ENCODE data around the gene FAM50B. TPM values are rescaled to one million over a fixed set of nuclear protein-coding genes. Genes with fewer than 3 reads are reported as not detected.

FAM50B gene
- total and polyA plus RNA-seq, 2 donors (not counting 1 experiment from before 2014, with no cell fraction given), result 4.2 to 9.8 TPM

DNA sequence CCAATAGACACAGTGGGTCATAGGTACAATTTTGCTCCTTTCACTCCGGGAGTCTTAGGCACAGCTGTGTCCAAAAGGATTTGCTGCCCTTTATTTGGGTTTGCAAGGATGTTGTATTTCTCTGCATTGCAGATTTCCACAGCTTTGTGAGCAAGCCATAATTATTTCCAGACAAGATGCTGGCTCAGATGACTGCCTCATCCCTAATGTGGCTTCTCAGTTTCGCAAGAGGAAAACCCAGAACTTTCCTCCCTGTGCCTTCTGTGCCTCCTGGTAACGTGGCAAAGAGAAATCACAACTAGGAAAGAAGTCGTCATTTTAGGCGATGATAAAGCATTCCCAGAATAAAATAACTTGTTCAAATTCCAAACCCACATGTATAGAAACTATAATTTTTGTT lies 33.7 kb downstream of the FAM50B start:
- H3K27ac Mint-ChIP-seq, result no peak overlapping the region

DNA sequence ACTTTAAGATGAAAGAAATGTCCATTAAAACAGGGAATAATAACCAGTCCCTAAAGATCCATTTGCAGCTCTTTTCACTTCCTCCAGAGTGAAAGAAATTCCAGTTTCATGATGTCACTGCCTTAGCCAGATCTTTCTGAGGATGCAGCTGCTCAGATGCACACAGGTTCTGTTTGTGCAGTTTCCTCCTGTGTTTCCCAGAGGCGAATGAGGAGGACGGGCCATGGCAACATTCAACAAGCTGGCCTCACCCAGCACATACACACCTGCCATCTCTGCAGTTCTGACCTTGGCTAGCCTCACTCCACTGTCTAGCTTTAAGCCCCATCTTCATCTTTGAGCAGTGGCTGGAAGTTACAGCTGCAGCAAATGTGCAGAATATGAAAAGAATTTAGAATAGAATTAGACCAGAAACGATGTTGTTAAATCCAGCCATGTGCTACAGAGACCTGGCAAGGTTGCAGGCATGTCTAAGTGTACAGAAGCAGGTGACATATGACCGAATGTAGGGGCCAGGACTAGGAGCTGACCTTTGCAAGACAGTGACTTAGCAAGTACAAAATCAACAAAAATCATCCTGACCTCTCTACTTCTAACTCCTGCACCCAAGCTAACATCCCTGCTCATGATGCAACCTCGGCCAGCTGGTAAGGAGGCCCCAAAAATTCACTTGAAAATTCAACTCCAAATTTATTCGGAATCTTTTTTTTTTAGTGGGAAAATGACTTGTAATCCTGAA lies 35.0 kb downstream of the FAM50B start:
- DNase-seq (no peak), ATAC-seq (ENCODE audit: low read depth) (no peak)
- no peaks in the 10 kb centered on the region for H3K36me3 ChIP-seq (replicated peaks in 1 of 2; ENCODE audit: control extremely low read depth in 1 of 2, control insufficient read depth in 1 of 2, extremely low read depth in 1 of 2, insufficient read depth in 2 of 2, low read length in 1 of 2)
- no peaks in the 10 kb centered on the region for H4K20me1 ChIP-seq (ENCODE audit: control insufficient read depth, insufficient read depth, low read length, poor library complexity, severe bottlenecking)
- TF ChIP-seq, protein P1, sequence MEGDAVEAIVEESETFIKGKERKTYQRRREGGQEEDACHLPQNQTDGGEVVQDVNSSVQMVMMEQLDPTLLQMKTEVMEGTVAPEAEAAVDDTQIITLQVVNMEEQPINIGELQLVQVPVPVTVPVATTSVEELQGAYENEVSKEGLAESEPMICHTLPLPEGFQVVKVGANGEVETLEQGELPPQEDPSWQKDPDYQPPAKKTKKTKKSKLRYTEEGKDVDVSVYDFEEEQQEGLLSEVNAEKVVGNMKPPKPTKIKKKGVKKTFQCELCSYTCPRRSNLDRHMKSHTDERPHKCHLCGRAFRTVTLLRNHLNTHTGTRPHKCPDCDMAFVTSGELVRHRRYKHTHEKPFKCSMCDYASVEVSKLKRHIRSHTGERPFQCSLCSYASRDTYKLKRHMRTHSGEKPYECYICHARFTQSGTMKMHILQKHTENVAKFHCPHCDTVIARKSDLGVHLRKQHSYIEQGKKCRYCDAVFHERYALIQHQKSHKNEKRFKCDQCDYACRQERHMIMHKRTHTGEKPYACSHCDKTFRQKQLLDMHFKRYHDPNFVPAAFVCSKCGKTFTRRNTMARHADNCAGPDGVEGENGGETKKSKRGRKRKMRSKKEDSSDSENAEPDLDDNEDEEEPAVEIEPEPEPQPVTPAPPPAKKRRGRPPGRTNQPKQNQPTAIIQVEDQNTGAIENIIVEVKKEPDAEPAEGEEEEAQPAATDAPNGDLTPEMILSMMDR (IDR thresholded peaks at IDR 0.05), result no peak
- no peak for TF ChIP-seq EZH2 (IDR thresholded peaks at IDR 0.05; ENCODE audit: borderline replicate concordance, insufficient read depth, low read depth, low read length, poor library complexity, severe bottlenecking)
- H3K9me3 ChIP-seq (ENCODE audit: control extremely low read depth in 1 of 3, control insufficient read depth in 2 of 3, insufficient read depth in 1 of 3, low read length in 2 of 3), result peaks cover 0 to 3% (median 0%) of the 10 kb centered on the region in 3 donors
- H3K9ac ChIP-seq (ENCODE audit: low read length), result no peak overlapping the region
- ChIA-PET POLR2A (no interaction called here), CTCF (interaction anchor here (7.0 kb wide), 1 partner anchor 141 kb away, joined by 85 read pairs; no protein-coding TSS in a partner anchor)
- no peaks in the 10 kb centered on the region for H3K79me2 ChIP-seq (ENCODE audit: control insufficient read depth, insufficient read depth, low read length)
- no peak overlapping the region for H3K4me2 ChIP-seq (replicated peaks; ENCODE audit: low read depth, low read length, poor library complexity, severe bottlenecking)
- H3K27ac Mint-ChIP-seq, result no peak overlapping the region
- intact Hi-C loops (cut with micrococcal nuclease), result no loop called here
- no peak overlapping the region for H3K4me3 ChIP-seq (ENCODE audit: control extremely low read depth in 1 of 5, extremely low read depth in 1 of 5, insufficient read depth in 1 of 5, low read depth in 2 of 5, low read length in 4 of 5)
- no peaks in the 10 kb centered on the region for H3K27me3 ChIP-seq (replicated peaks in 1 of 4; ENCODE audit: control extremely low read depth in 1 of 4, control insufficient read depth in 3 of 4, insufficient read depth in 4 of 4, low read length in 3 of 4)
- no peaks in the 10 kb centered on the region for H3K4me1 ChIP-seq (ENCODE audit: control insufficient read depth in 2 of 2, insufficient read depth in 2 of 2, low read length in 2 of 2)
- no peak overlapping the region for H2AFZ ChIP-seq (ENCODE audit: insufficient read depth, low read depth, low read length, poor library complexity, severe bottlenecking)
- no peaks in the 10 kb centered on the region for H3K4me1 Mint-ChIP-seq
- no peak overlapping the region for H3K4me3 Mint-ChIP-seq
- H3K27ac ChIP-seq (ENCODE audit: low read length in 2 of 2), result no peak overlapping the region
- WGBS (ENCODE audit: insufficient coverage), result 87% methylated on average over 4 of the region's 6 CpGs
- no peaks in the 10 kb centered on the region for H3K9me3 Mint-ChIP-seq (ENCODE audit: insufficient read depth)
- peaks cover 12% of the 10 kb centered on the region for H3K27me3 Mint-ChIP-seq

More for the DNA sequence above, 33.7 kb downstream of the FAM50B start:
- H3K9ac ChIP-seq (ENCODE audit: low read length), result no peak overlapping the region
- no peaks in the 10 kb centered on the region for H3K27me3 ChIP-seq (replicated peaks in 1 of 4; ENCODE audit: control extremely low read depth in 1 of 4, control insufficient read depth in 3 of 4, insufficient read depth in 4 of 4, low read length in 3 of 4)
- intact Hi-C loops (cut with micrococcal nuclease), result no loop called here
- CTCF ChIA-PET, result no interaction called here
- no peak overlapping the region for H3K4me3 ChIP-seq (ENCODE audit: control extremely low read depth in 1 of 5, extremely low read depth in 1 of 5, insufficient read depth in 1 of 5, low read depth in 2 of 5, low read length in 4 of 5)
- ATAC-seq (ENCODE audit: low read depth) (no peak), DNase-seq (no peak)
- no peak overlapping the region for H3K4me2 ChIP-seq (replicated peaks; ENCODE audit: low read depth, low read length, poor library complexity, severe bottlenecking)
- POLR2A ChIA-PET, result no interaction called here
- Mint-ChIP-seq H3K4me1 (no peaks in the 10 kb centered on the region), H3K9me3 (ENCODE audit: insufficient read depth) (no peaks in the 10 kb centered on the region), H3K27me3 (peaks cover 12% of the 10 kb centered on the region), H3K4me3 (no peak overlapping the region)
- no peaks in the 10 kb centered on the region for H4K20me1 ChIP-seq (ENCODE audit: control insufficient read depth, insufficient read depth, low read length, poor library complexity, severe bottlenecking)
- WGBS (ENCODE audit: insufficient coverage), result 100% methylated on average over 2 of the region's 5 CpGs
- peaks cover 0 to 3% (median 0%) of the 10 kb centered on the region in 3 donors for H3K9me3 ChIP-seq (ENCODE audit: control extremely low read depth in 1 of 3, control insufficient read depth in 2 of 3, insufficient read depth in 1 of 3, low read length in 2 of 3)
- no peak for TF ChIP-seq EZH2 (IDR thresholded peaks at IDR 0.05; ENCODE audit: borderline replicate concordance, insufficient read depth, low read depth, low read length, poor library complexity, severe bottlenecking)
- H3K4me1 ChIP-seq (ENCODE audit: control insufficient read depth in 2 of 2, insufficient read depth in 2 of 2, low read length in 2 of 2), result no peaks in the 10 kb centered on the region
- H3K79me2 ChIP-seq (ENCODE audit: control insufficient read depth, insufficient read depth, low read length), result no peaks in the 10 kb centered on the region
- no peak overlapping the region for H2AFZ ChIP-seq (ENCODE audit: insufficient read depth, low read depth, low read length, poor library complexity, severe bottlenecking)
- no peaks in the 10 kb centered on the region for H3K36me3 ChIP-seq (replicated peaks in 1 of 2; ENCODE audit: control extremely low read depth in 1 of 2, control insufficient read depth in 1 of 2, extremely low read depth in 1 of 2, insufficient read depth in 2 of 2, low read length in 1 of 2)
- H3K27ac ChIP-seq (ENCODE audit: low read length in 2 of 2), result no peak overlapping the region

Measured in B cell (primary cell).